Fibroblast of villous mesenchyme (primary cell): ENCODE data around the gene TSKS. TPM values are rescaled to one million over a fixed set of nuclear protein-coding genes. Genes with fewer than 3 reads are reported as not detected.
A peak's percentile ranks its signal among the peaks of the same experiment; 100 is the strongest.

Experiments used
- DNase-seq: peaks from one replicate; pipeline ENCODE4 v3.0.0-alpha.2; 2010; ENCODE audit warnings: low read depth
- H3K4me3 ChIP-seq: 2 replicates; pipeline ENCODE4 v1.5.1; 2011; ENCODE audit warnings: low read depth, mild to moderate bottlenecking, low read length
- total RNA-seq: library from RNA; depleted of rRNA; stranded (reverse); fragments of >200 nt; gene quantifications from 2 replicates; pipeline ENCODE4 v1.2.3, GENCODE V29; 2012
- TF ChIP-seq, protein P1 (sequence below): IDR thresholded peaks from 2 replicates; pipeline ENCODE4 v1.5.1; 2012; ENCODE audit warnings: low read depth, mild to moderate bottlenecking, low read length; ENCODE audit not compliant: insufficient read depth

The TSKS gene
- total RNA-seq, 1 donor, result 0.43 TPM

GRCh38 chr19:49710372-49710951 lies 52.6 kb downstream of the TSKS start:
- TF ChIP-seq, protein P1, sequence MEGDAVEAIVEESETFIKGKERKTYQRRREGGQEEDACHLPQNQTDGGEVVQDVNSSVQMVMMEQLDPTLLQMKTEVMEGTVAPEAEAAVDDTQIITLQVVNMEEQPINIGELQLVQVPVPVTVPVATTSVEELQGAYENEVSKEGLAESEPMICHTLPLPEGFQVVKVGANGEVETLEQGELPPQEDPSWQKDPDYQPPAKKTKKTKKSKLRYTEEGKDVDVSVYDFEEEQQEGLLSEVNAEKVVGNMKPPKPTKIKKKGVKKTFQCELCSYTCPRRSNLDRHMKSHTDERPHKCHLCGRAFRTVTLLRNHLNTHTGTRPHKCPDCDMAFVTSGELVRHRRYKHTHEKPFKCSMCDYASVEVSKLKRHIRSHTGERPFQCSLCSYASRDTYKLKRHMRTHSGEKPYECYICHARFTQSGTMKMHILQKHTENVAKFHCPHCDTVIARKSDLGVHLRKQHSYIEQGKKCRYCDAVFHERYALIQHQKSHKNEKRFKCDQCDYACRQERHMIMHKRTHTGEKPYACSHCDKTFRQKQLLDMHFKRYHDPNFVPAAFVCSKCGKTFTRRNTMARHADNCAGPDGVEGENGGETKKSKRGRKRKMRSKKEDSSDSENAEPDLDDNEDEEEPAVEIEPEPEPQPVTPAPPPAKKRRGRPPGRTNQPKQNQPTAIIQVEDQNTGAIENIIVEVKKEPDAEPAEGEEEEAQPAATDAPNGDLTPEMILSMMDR, result no peak
- peak; percentile 31 for DNase-seq
- H3K4me3 ChIP-seq, result no peak overlapping the region

DNA sequence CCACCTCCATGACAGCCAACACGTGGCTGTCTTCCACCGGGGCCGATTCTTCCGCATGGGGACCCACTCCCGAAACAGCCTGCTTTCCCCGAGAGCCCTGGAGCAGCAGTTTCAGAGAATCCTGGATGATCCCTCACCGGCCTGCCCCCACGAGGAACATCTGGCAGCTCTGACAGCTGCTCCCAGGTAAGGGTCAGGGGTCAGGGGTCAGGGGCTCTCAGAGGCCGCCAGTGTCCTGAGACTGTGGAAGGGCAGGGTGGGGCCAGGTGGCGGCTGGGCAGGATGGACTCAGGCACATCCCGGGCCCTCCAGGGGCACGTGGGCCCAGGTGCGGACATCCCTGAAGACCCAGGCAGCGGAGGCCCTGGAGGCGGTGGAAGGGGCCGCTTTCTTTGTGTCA lies 57.2 kb downstream of the TSKS start:
- TF ChIP-seq, protein P1, result no peak
- H3K4me3 ChIP-seq, result no peak overlapping the region
- DNase-seq, result no peak

- TF ChIP-seq, protein P1, result no peak
- DNase-seq, result no peak
- no peak overlapping the region for H3K4me3 ChIP-seq
Measured at GRCh38 chr19:49704888-49705642, 58.0 kb downstream of the TSKS start.

DNA sequence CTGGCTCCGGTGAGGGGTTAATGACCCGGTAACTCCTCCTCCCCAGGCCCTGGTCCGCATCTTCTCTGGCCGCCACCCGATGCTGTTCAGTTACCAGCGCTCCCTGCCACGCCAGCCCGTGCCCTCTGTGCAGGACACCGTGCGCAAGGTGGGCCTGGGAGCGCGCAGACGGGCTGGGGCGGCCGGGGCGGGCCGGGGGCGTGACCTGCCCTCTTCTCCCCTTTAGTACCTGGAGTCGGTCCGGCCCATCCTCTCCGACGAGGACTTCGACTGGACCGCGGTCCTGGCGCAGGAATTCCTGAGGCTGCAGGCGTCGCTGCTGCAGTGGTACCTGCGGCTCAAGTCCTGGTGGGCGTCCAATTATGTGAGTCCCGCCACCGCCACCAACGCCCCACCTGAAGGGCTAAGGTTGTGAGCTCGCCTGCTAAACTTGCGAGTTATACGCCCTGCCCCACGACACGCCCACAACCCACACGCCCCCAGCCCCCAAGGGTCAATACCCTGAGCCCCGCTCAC lies 61.8 kb downstream of the TSKS start:
- DNase-seq, result no peak
- TF ChIP-seq, protein P1, result no peak
- no peak overlapping the region for H3K4me3 ChIP-seq

GRCh38 chr19:49700563-49700962 lies 62.5 kb downstream of the TSKS start:
- no peak overlapping the region for H3K4me3 ChIP-seq
- no peak for DNase-seq
- TF ChIP-seq, protein P1, result no peak

GRCh38 chr19:49699364-49699763 lies 63.7 kb downstream of the TSKS start:
- no peak for DNase-seq
- TF ChIP-seq, protein P1, result no peak
- H3K4me3 ChIP-seq, result no peak overlapping the region
